ENCODE results near the gene LMF1. TPM values are rescaled to one million over a fixed set of nuclear protein-coding genes. Genes with fewer than 3 reads are reported as not detected.

LMF1 gene
- total and polyA plus RNA-seq, 2 of the 8 experiments (the other 6 are each of a cell fraction or from before 2014, with no cell fraction given): 3.5 to 9.1 TPM

DNA sequence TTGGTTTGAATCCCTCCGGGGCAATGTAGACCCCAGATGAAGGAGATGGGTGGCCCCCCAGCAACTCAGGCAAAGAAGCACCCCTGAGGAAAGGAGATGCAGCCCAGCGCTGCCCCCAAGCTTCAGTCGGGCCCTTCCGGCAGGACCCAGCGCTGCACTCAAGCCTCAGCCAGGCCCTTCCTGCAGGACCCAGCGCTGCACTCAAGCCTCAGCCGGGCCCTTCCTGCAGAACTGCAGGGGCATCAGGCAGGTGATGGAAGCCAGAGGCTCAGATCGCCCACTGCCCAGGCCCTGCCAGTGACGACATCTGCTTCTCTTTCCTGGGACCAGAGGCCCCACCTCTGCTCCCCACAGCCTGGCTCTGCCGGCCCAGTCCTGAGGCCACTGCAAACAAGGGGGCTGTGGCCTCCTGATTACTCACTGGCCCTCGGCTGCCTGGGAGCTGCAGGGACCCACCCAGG lies 18.6 kb upstream of the LMF1 start:
- Histone ChIP-seq H3K4me3 (ENCODE audit: extremely low read depth in 1 of 4, insufficient read depth in 2 of 4, low read depth in 3 of 4, low read length in 4 of 4) (no peak overlapping the region), H2BK120ac (replicated peaks; ENCODE audit: low read depth, low read length) (no peak overlapping the region), H2BK12ac (ENCODE audit: low read depth, low read length) (no peak overlapping the region), H2AFZ (ENCODE audit: low read length) (no peak overlapping the region), H3K9me3 (ENCODE audit: insufficient read depth in 2 of 2, low read depth in 1 of 2, low read length in 1 of 2) (peaks cover 1 to 14% of the 10 kb centered on the region in 2 experiments; a peak in 3 of 4 replicates), H2AK5ac (ENCODE audit: low read depth, low read length) (no peak overlapping the region), H3K79me2 (ENCODE audit: control insufficient read depth in 1 of 2, insufficient read depth in 2 of 2, low read length in 2 of 2) (no peaks in the 10 kb centered on the region), H2BK15ac (ENCODE audit: low read length) (no peak overlapping the region), H3K4me2 (ENCODE audit: insufficient read depth in 1 of 2, low read depth in 2 of 2, low read length in 2 of 2) (no peak overlapping the region), H4K20me1 (replicated peaks in 1 of 2; ENCODE audit: control insufficient read depth in 1 of 2, insufficient read depth in 2 of 2, low read length in 2 of 2) (peaks cover 0 to 2% of the 10 kb centered on the region in 2 experiments), H3K56ac (replicated peaks; ENCODE audit: insufficient read length, low read depth, low read length) (no peak overlapping the region), H3K36me3 (ENCODE audit: control insufficient read depth in 2 of 4, insufficient read depth in 4 of 4, low read length in 3 of 4) (peaks cover 0 to 6% (median 0%) of the 10 kb centered on the region in 4 experiments; a peak in 1 of 8 replicates), H4K5ac (ENCODE audit: insufficient read length, low read depth, low read length) (no peak overlapping the region), H3K23ac (ENCODE audit: insufficient read length) (no peak overlapping the region), H4K8ac (ENCODE audit: extremely low read depth, insufficient read depth, low read length) (peak overlapping the region; percentile 79; the same call in 1 of the 2 replicates), H3K9ac (replicated peaks in 1 of 4; ENCODE audit: extremely low read depth in 1 of 4, low read depth in 3 of 4, low read length in 3 of 4) (no peak overlapping the region), H3K23me2 (ENCODE audit: low read depth, low read length) (peaks cover 10% of the 10 kb centered on the region; the same call in 1 of the 2 replicates), H3K4ac (replicated peaks; ENCODE audit: insufficient read length, low read depth, low read length) (no peak overlapping the region), H3K14ac (ENCODE audit: insufficient read length) (no peak overlapping the region), H3K18ac (ENCODE audit: extremely low read depth, low read length) (no peak overlapping the region), H3K27ac (ENCODE audit: low read depth, low read length) (no peak overlapping the region), H4K91ac (replicated peaks; ENCODE audit: insufficient read length, low read length) (no peak overlapping the region), H2BK5ac (ENCODE audit: low read depth, low read length) (no peak overlapping the region), H3K27me3 (replicated peaks in 1 of 4; ENCODE audit: control insufficient read depth in 3 of 4, extremely low read depth in 1 of 4, insufficient read depth in 3 of 4, low read length in 3 of 4) (no peaks in the 10 kb centered on the region), H2BK20ac (ENCODE audit: low read length) (no peak overlapping the region), H3K4me1 (replicated peaks in 1 of 4; ENCODE audit: control insufficient read depth in 3 of 4, insufficient read depth in 4 of 4, low read length in 3 of 4) (no peaks in the 10 kb centered on the region), H3K79me1 (ENCODE audit: low read depth, low read length) (peaks cover 2% of the 10 kb centered on the region; the same call in 1 of the 2 replicates)
- FAIRE-seq (no peak), DNase-seq (ENCODE audit: low read depth in 1 of 2, low spot score in 2 of 2) (no peak)
- 91% methylated on average over 9 of the region's 11 CpGs; no CpG with 5 or more reads in 1 of the 2 experiments for WGBS, 2 experiments (ENCODE audit: extremely low coverage in 1 of 2, insufficient coverage in 1 of 2, insufficient read length in 1 of 2, insufficient replicate concordance in 2 of 2, low coverage in 1 of 2, low lambda C conversion rate in 2 of 2, missing lambda C conversion rate in 1 of 2)
- POLR2A ChIA-PET (ENCODE audit: partially characterized antibody): no interaction called here
- CTCF ChIA-PET (ENCODE audit: partially characterized antibody): no interaction called here
- no peak for TF ChIP-seq GABPA (IDR thresholded peaks at IDR 0.05; ENCODE audit: borderline replicate concordance, insufficient read depth, low read length)
- TF ChIP-seq, protein P1, sequence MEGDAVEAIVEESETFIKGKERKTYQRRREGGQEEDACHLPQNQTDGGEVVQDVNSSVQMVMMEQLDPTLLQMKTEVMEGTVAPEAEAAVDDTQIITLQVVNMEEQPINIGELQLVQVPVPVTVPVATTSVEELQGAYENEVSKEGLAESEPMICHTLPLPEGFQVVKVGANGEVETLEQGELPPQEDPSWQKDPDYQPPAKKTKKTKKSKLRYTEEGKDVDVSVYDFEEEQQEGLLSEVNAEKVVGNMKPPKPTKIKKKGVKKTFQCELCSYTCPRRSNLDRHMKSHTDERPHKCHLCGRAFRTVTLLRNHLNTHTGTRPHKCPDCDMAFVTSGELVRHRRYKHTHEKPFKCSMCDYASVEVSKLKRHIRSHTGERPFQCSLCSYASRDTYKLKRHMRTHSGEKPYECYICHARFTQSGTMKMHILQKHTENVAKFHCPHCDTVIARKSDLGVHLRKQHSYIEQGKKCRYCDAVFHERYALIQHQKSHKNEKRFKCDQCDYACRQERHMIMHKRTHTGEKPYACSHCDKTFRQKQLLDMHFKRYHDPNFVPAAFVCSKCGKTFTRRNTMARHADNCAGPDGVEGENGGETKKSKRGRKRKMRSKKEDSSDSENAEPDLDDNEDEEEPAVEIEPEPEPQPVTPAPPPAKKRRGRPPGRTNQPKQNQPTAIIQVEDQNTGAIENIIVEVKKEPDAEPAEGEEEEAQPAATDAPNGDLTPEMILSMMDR (IDR thresholded peaks at IDR 0.05; ENCODE audit: control extremely low read depth in 1 of 3, insufficient read depth in 1 of 3, low read depth in 1 of 3, low read length in 3 of 3): no peak
- TF ChIP-seq CTBP2 (IDR thresholded peaks at IDR 0.05; ENCODE audit: borderline replicate concordance, insufficient read depth, insufficient read length, low read length): no peak
- TF ChIP-seq, protein P2, sequence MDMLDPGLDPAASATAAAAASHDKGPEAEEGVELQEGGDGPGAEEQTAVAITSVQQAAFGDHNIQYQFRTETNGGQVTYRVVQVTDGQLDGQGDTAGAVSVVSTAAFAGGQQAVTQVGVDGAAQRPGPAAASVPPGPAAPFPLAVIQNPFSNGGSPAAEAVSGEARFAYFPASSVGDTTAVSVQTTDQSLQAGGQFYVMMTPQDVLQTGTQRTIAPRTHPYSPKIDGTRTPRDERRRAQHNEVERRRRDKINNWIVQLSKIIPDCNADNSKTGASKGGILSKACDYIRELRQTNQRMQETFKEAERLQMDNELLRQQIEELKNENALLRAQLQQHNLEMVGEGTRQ (IDR thresholded peaks at IDR 0.05; ENCODE audit: low read length): no peak
- no peak for TF ChIP-seq HDAC2 (IDR thresholded peaks at IDR 0.05; ENCODE audit: borderline replicate concordance in 1 of 2, low read depth in 2 of 2, low read length in 2 of 2)
- no peak for TF ChIP-seq CEBPB (IDR thresholded peaks at IDR 0.05; ENCODE audit: low read depth, low read length)
- no peak for TF ChIP-seq CBX8 (IDR thresholded peaks at IDR 0.05; ENCODE audit: borderline replicate concordance, low read depth, low read length)
- no peak for TF ChIP-seq RAD21 (IDR thresholded peaks at IDR 0.05 in 1 of 2, conservative IDR thresholded peaks at IDR 0.05 in 1 of 2; ENCODE audit: low read depth in 2 of 2, low read length in 2 of 2)

Measured in H1 (cell line).